ENCODE data around the gene SLC2A3.
"Not testable (repeated sequence)": the region's sequence is repeated elsewhere in the genome, so short reads cannot be mapped to it uniquely, and the experiment has no call there.

Gene SLC2A3

DNA sequence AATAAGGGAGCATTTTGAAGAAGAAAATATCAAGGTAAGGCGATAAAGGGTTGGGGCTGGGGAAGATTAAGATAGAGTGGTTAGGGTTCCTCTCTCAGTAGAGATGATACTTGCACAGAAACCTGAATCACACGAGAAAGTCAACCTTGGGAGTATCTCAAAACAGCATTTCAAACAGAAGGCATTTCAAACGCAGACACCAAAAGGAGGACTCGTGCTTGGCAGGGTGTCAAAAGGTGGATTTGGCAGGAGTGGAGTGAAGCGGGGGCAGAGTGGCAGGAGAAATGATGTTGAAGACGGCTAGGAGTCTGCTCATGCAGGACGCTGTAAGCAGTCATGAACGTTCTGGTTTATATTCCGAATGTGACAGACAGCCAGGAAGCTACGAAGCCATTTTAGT lies 18.4 kb upstream of the SLC2A3 start:
- DNase-seq = peak in 4 of 10 donors; percentile 49 to 88 (median 60)

GRCh38 chr12:7953912-7954311 lies 17.9 kb upstream of the SLC2A3 start:
- DNase-seq; intact Hi-C loops (cut with DNase I): not testable (repeated sequence)

More for the DNA sequence above, 18.4 kb upstream of the SLC2A3 start:
- intact Hi-C loops (cut with DNase I) = not testable (repeated sequence)

DNA sequence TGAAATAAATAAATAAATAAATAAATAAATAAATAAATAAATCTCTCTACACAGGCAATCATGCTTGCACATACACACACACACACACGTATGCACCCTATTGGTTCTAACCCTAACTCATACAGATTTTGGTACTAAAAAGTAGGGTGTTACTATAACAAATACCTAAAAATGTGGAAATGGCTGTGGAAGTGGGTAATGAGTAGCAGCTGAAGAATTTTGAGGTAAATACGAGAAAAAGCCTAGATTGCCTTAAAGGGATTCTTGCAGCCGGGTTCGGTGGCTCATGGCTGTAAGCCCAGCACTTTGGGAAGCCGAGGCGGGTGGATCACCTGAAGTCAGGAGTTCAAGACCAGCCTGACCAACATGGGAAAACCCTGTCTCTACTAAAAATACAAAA lies 15.7 kb upstream of the SLC2A3 start:
- intact Hi-C loops (cut with DNase I) = no loop called here

GRCh38 chr12:7950230-7950943 lies 14.4 kb upstream of the SLC2A3 start:
- DNase-seq; intact Hi-C loops (cut with DNase I): not testable (repeated sequence)

More for the DNA sequence above, 15.7 kb upstream of the SLC2A3 start:
- no peak for DNase-seq

GRCh38 chr12:7948589-7949260 lies 12.7 kb upstream of the SLC2A3 start:
- DNase-seq = no peak
- intact Hi-C loops (cut with DNase I) = no loop called here

DNA sequence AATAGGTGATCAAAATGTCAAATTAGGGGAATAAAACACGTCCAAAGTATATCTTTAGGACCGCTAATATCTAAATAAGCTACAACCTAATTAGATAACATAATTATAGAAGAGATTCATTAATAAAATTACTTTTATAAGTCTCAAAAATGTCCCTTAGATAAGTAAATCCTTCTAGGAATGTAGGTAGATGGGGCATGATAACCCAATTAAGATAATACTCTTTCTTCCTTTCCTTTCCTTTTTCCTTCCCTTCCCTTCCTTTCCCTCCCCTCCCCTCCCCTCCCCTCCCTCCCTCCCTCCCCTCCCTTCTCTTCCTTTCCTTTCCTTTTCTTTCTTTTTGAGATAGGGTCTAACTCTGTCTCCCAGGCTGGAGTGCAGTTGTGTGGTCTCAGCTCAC lies 11.0 kb upstream of the SLC2A3 start:
- intact Hi-C loops (cut with DNase I) = no loop called here
- no peak for DNase-seq

DNA sequence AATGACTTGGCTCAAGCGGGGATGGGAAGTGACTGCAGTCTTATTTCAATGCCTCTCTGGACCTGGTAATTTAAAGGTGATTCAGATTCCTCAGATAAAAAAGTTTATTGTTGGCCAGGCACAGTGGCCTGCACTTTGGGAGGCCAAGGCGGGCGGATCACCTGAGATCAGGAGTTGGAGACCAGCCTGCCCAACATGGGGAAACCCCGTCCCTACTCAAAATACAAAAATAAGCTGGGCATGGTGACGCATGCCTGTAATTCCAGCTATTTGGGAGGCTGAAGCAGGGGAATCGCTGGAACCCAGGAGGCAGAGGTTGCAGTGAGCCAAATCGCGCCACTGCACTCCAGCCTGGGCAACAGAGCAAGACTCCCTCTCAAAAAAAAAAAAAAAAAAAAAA lies 8.8 kb upstream of the SLC2A3 start:
- intact Hi-C loops (cut with DNase I); DNase-seq: not testable (repeated sequence)

DNA sequence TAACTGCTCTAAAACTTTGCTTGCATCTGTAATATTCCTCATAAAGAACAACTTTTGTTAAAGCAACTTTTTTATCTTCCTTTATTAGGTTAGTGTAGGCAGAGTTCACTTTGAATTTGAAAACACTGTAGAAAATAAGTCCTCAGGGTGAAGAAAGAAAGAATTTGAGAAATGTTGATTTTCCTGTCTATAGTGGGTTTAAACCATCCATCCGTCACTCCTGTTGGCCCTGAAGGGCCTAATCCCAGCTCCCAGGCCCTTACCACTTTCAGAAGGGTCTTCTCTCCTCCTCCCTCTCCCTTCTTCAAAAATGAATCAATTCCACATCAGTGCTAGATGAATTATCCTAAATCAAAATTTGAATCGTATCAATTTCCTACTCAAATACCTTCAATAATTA lies 4.9 kb upstream of the SLC2A3 start:
- intact Hi-C loops (cut with DNase I) = no loop called here

GRCh38 chr12:7937833-7938506 lies 2.0 kb upstream of the SLC2A3 start:
- intact Hi-C loops (cut with DNase I) = loop anchor here (1.0 to 5.0 kb wide), 2 partner anchors 22 to 34 kb away; no protein-coding TSS in a partner anchor
- no peak for DNase-seq

More for the DNA sequence above, 4.9 kb upstream of the SLC2A3 start:
- no peak for DNase-seq

- DNase-seq = no peak
- intact Hi-C loops (cut with DNase I) = loop anchor here (5.0 kb wide), 1 partner anchor 37 kb away; no protein-coding TSS in a partner anchor
Observed at GRCh38 chr12:7934889-7935492, 996 bp downstream of the SLC2A3 start.

GRCh38 chr12:7934091-7934888 lies 1.7 kb downstream of the SLC2A3 start:
- intact Hi-C loops (cut with DNase I) = no loop called here

GRCh38 chr12:7933255-7933726 lies 2.7 kb downstream of the SLC2A3 start:
- intact Hi-C loops (cut with DNase I) = loop anchor here (1.0 kb wide), 1 partner anchor 62 kb away; no protein-coding TSS in a partner anchor
- DNase-seq = peak; percentile 28 to 95 (median 64)

More at GRCh38 chr12:7934091-7934888, 1.7 kb downstream of the SLC2A3 start:
- DNase-seq = peak in 1 of 10 donors; percentile 85

DNA sequence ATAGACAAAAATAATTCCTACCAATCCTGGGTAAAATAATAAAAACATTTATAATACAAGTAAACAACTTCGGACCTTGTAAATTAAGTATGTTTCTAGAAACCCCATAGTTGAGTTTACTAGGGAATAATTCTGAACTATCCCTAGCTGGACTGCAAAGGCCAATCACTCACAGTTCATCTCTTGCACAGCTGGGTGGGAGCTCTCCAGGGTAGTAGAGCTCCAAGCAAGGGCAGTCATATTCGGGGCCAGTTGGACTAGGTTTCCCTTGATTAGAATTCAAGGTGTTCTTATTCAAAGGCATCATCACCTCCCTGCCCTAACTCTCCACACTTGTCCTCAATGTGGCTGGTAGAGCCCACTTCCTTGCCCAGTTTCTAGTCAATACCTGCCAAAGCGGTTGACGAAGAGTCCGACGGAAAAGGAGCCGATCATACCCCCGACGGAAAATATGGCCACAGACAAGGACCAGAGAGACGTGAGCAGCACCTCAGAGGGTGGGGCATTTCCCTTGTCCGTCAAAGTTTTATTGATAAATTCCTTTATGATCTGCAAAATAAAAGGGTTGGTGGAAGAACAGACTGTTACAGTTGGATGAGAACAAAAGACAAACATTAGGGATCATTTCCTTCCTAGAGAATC lies 3.3 kb downstream of the SLC2A3 start:
- intact Hi-C loops (cut with DNase I) = loop anchor here (1.0 kb wide), 1 partner anchor 63 kb away; no protein-coding TSS in a partner anchor
- DNase-seq = not testable (repeated sequence)

- intact Hi-C loops (cut with DNase I) = no loop called here
- DNase-seq = no peak
Observed at GRCh38 chr12:7929083-7929792, 6.7 kb downstream of the SLC2A3 start.

DNA sequence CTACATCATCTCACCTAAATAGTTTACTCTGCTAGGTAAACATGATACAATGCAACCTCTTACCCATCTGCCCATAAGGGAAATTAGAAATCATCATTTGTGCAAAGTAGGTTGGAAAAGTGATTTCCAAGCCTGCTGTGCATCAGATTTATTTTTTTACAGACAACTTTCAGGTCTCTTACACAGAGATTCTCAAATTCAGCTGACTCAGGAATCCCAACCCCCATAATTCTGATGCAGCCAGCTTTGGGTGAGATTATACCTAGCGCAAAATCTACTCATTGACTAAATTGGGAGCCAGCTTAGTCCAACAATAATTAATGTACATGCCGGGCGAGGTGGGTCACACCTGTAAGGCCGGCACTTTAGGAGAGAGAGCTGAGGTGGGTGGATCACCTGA lies 8.5 kb downstream of the SLC2A3 start:
- intact Hi-C loops (cut with DNase I) = no loop called here
- DNase-seq = no peak

DNA sequence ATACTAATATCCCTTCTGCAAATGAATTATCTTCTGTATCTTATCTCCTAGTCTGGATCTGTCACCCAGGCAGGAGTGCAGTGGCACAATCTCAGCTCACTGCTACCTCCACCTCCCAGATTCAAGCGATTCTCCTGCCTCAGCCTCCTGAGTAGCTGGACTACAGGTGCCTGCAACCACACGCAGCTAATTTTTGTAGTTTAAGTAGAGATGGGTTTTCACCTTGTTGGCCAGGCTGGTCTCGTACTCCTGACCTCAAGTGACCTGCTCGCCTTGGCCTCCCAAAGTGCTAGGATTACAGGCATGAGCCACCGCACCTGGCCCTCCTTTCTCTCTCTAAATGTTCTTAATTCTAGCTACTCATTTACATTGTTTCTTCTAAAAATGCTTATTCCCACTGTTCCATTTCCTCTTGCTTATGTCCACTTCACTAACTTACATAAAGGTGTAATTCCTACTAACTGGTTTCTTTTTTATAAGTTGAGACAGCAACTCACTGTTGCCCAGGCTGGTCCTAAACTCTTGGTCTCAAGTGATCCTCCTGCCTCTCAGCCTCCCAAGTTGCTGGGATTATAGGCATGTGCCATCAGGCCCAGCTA lies 9.8 kb downstream of the SLC2A3 start:
- intact Hi-C loops (cut with DNase I); DNase-seq: not testable (repeated sequence)

DNA sequence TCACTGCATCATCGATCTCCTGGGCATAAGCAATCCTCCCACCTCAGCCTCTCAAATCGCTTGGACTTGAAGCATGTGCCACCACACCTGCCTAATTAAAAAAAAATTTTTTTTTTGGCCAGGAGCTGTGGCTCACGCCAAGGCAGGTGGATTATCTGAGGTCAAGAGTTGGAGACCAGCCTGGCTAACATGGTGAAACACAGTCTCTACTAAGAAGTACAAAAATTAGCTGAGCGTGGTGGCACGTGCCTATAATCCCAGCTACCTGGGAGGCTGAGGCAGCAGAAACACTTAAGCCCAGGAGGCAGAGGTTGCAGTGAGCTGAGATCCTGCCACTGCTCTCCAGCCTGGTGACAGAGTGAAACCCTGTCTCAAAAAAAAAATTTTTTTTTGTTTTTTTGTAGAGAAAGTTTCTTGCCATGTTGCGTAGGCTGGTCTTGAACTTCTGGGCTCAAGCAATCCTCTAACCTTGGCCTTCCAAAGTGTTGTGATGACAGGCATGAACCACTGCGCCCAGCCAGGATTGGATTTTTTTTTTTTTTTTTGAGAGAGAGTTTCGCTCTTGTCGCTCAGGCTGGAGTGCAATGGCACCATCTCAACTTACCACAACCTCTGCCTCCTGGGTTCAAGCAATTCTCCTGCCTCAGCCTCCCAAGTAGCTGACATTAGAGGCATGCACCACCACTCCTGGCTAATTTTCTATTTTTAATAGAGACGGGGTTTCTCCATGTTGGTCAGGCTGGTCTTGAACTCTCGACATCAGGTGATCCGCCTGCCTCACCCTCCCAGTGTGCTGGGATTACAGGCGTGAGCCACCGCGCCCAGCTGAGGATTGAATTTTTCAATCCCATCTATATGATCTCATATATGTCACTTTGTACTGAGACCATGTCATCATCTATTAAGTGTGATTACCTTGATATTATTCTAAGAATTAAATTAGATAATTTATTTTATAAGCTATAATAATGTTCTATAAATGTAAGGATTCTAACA lies 12.4 kb downstream of the SLC2A3 start:
- no peak for DNase-seq

More for the DNA sequence above, 12.4 kb downstream of the SLC2A3 start:
- intact Hi-C loops (cut with DNase I) = no loop called here
